ENCODE results near the gene PLSCR1.

The PLSCR1 gene

GRCh38 chr3:146561463-146561862 is 17.1 kb upstream of the PLSCR1 start:
- no peak overlapping the region for H3K4me2 ChIP-seq (ENCODE audit: low read depth, low read length, poor library complexity, severe bottlenecking)
- H3K9ac ChIP-seq (ENCODE audit: low read length): no peak overlapping the region
- H3K27me3 ChIP-seq (ENCODE audit: low read length): no peaks in the 10 kb centered on the region
- H3K9me3 ChIP-seq (ENCODE audit: insufficient read depth, low read length): no peaks in the 10 kb centered on the region
- H3F3A ChIP-seq (ENCODE audit: insufficient read depth): no peaks in the 10 kb centered on the region
- H2AFZ ChIP-seq (ENCODE audit: low read depth, low read length, severe bottlenecking): no peak overlapping the region
- H4K20me1 ChIP-seq (ENCODE audit: low read depth, low read length): no peaks in the 10 kb centered on the region
- H3K27ac ChIP-seq (ENCODE audit: low read depth, low read length): no peak overlapping the region
- H3K36me3 ChIP-seq (ENCODE audit: low read length): no peaks in the 10 kb centered on the region
- H3K4me3 ChIP-seq (ENCODE audit: insufficient read depth, low read length, poor library complexity, severe bottlenecking): no peak overlapping the region
- TF ChIP-seq, protein P1, sequence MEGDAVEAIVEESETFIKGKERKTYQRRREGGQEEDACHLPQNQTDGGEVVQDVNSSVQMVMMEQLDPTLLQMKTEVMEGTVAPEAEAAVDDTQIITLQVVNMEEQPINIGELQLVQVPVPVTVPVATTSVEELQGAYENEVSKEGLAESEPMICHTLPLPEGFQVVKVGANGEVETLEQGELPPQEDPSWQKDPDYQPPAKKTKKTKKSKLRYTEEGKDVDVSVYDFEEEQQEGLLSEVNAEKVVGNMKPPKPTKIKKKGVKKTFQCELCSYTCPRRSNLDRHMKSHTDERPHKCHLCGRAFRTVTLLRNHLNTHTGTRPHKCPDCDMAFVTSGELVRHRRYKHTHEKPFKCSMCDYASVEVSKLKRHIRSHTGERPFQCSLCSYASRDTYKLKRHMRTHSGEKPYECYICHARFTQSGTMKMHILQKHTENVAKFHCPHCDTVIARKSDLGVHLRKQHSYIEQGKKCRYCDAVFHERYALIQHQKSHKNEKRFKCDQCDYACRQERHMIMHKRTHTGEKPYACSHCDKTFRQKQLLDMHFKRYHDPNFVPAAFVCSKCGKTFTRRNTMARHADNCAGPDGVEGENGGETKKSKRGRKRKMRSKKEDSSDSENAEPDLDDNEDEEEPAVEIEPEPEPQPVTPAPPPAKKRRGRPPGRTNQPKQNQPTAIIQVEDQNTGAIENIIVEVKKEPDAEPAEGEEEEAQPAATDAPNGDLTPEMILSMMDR (IDR thresholded peaks at IDR 0.05; ENCODE audit: insufficient read depth, low read length, poor library complexity, severe bottlenecking): no peak
- TF ChIP-seq EZH2phosphoT487 (conservative IDR thresholded peaks at IDR 0.05; ENCODE audit: low read length): no peak
- no peaks in the 10 kb centered on the region for H3K79me2 ChIP-seq (ENCODE audit: insufficient read depth, low read length)
- no peaks in the 10 kb centered on the region for H3K9me2 ChIP-seq (replicated peaks; ENCODE audit: insufficient read depth, low read length)

- Histone ChIP-seq H3K9me2 (replicated peaks; ENCODE audit: insufficient read depth, low read length) (no peaks in the 10 kb centered on the region; the same call in 1 of the 2 replicates), H3K27me3 (ENCODE audit: low read length) (no peaks in the 10 kb centered on the region), H3K4me3 (ENCODE audit: insufficient read depth, low read length, poor library complexity, severe bottlenecking) (no peak overlapping the region)
These were observed 16.3 kb upstream of the PLSCR1 start for GRCh38 chr3:146560678-146561077.

DNA sequence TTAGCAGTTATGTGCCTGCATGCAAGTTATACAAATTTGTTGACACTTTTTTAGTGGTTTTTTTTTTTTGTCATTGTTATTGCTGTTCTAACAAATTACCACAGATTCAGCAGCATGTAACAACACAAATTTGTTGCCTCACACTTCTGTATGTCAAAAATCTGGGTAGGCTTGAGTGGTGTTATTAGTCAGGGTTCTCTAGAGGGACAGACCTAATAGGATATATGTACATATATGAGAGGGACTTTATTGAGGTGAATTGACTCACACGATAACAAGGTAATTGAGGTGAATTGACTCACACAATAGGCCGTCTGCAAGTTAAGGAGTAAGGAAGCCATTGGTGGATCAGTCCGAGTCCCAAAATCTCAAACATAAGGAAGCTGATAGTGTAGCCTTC is 15.0 kb upstream of the PLSCR1 start:
- H3K4me3 ChIP-seq (ENCODE audit: insufficient read depth, low read length, poor library complexity, severe bottlenecking): no peak overlapping the region
- no peaks in the 10 kb centered on the region for H3K36me3 ChIP-seq (ENCODE audit: low read length)
- no peaks in the 10 kb centered on the region for H4K20me1 ChIP-seq (ENCODE audit: low read depth, low read length)
- no peaks in the 10 kb centered on the region; the same call in 1 of the 2 replicates for H3K9me2 ChIP-seq (replicated peaks; ENCODE audit: insufficient read depth, low read length)
- H3K79me2 ChIP-seq (ENCODE audit: insufficient read depth, low read length): no peaks in the 10 kb centered on the region
- H3K9ac ChIP-seq (ENCODE audit: low read length): no peak overlapping the region
- no peak overlapping the region for H3K4me2 ChIP-seq (ENCODE audit: low read depth, low read length, poor library complexity, severe bottlenecking)
- H2AFZ ChIP-seq (ENCODE audit: low read depth, low read length, severe bottlenecking): no peak overlapping the region
- no peaks in the 10 kb centered on the region for H3K9me3 ChIP-seq (ENCODE audit: insufficient read depth, low read length)
- H3F3A ChIP-seq (ENCODE audit: insufficient read depth): no peaks in the 10 kb centered on the region
- no peak for TF ChIP-seq EZH2phosphoT487 (conservative IDR thresholded peaks at IDR 0.05; ENCODE audit: low read length)
- TF ChIP-seq, protein P1 (IDR thresholded peaks at IDR 0.05; ENCODE audit: insufficient read depth, low read length, poor library complexity, severe bottlenecking): no peak
- H3K27me3 ChIP-seq (ENCODE audit: low read length): no peaks in the 10 kb centered on the region
- no peak overlapping the region for H3K27ac ChIP-seq (ENCODE audit: low read depth, low read length)

More at GRCh38 chr3:146560678-146561077, 16.3 kb upstream of the PLSCR1 start:
- Histone ChIP-seq H3K27ac (ENCODE audit: low read depth, low read length) (no peak overlapping the region), H4K20me1 (ENCODE audit: low read depth, low read length) (no peaks in the 10 kb centered on the region), H3K4me2 (ENCODE audit: low read depth, low read length, poor library complexity, severe bottlenecking) (no peak overlapping the region), H3K9ac (ENCODE audit: low read length) (no peak overlapping the region), H2AFZ (ENCODE audit: low read depth, low read length, severe bottlenecking) (no peak overlapping the region), H3K9me3 (ENCODE audit: insufficient read depth, low read length) (no peaks in the 10 kb centered on the region), H3K79me2 (ENCODE audit: insufficient read depth, low read length) (no peaks in the 10 kb centered on the region), H3K36me3 (ENCODE audit: low read length) (no peaks in the 10 kb centered on the region), H3F3A (ENCODE audit: insufficient read depth) (no peaks in the 10 kb centered on the region)
- no peak for TF ChIP-seq EZH2phosphoT487 (conservative IDR thresholded peaks at IDR 0.05; ENCODE audit: low read length)
- TF ChIP-seq, protein P1 (IDR thresholded peaks at IDR 0.05; ENCODE audit: insufficient read depth, low read length, poor library complexity, severe bottlenecking): no peak

Data from SU-DHL-6 (cell line).